ENCODE results near the gene LYPD3. TPM values are rescaled to one million over a fixed set of nuclear protein-coding genes. Genes with fewer than 3 reads are reported as not detected.

LYPD3 gene
- total RNA-seq, 1 donor: not detected

GRCh38 chr19:43488179-43488578, 22.8 kb upstream of the LYPD3 start:
- Histone ChIP-seq H3K79me2 (ENCODE audit: insufficient read depth, low read length) (no peaks in the 10 kb centered on the region), H3K9me3 (ENCODE audit: low read depth, low read length) (no peaks in the 10 kb centered on the region), H3K27me3 (ENCODE audit: insufficient read depth, low read length) (no peaks in the 10 kb centered on the region), H3K27ac (ENCODE audit: low read depth, low read length) (no peak overlapping the region), H3K36me3 (ENCODE audit: insufficient read depth, low read length) (no peaks in the 10 kb centered on the region), H4K20me1 (ENCODE audit: insufficient read depth, low read length) (no peaks in the 10 kb centered on the region), H3K4me2 (ENCODE audit: insufficient read depth, low read length) (no peak overlapping the region), H3K4me1 (ENCODE audit: insufficient read depth, low read length) (no peaks in the 10 kb centered on the region), H2AFZ (ENCODE audit: low read length) (no peak overlapping the region), H3K4me3 (ENCODE audit: insufficient read depth, low read length) (no peak overlapping the region)
- TF ChIP-seq CTCF (IDR thresholded peaks at IDR 0.05; ENCODE audit: extremely low read depth, low read depth, low read length): no peak
- no peak for DNase-seq (ENCODE audit: insufficient read length, low spot score, missing footprints)

- peak; percentile 15 for DNase-seq (ENCODE audit: insufficient read length, low spot score, missing footprints)
- H4K20me1 ChIP-seq (ENCODE audit: insufficient read depth, low read length): no peaks in the 10 kb centered on the region
These were observed 21.0 kb upstream of the LYPD3 start for GRCh38 chr19:43486412-43486811.

GRCh38 chr19:43485951-43486350, 20.5 kb upstream of the LYPD3 start:
- Histone ChIP-seq H3K9me3 (ENCODE audit: low read depth, low read length) (no peaks in the 10 kb centered on the region), H3K4me1 (ENCODE audit: insufficient read depth, low read length) (no peaks in the 10 kb centered on the region), H4K20me1 (ENCODE audit: insufficient read depth, low read length) (no peaks in the 10 kb centered on the region), H3K4me3 (ENCODE audit: insufficient read depth, low read length) (no peak overlapping the region), H3K27ac (ENCODE audit: low read depth, low read length) (no peak overlapping the region), H3K27me3 (ENCODE audit: insufficient read depth, low read length) (no peaks in the 10 kb centered on the region), H3K79me2 (ENCODE audit: insufficient read depth, low read length) (no peaks in the 10 kb centered on the region), H3K4me2 (ENCODE audit: insufficient read depth, low read length) (no peak overlapping the region), H2AFZ (ENCODE audit: low read length) (no peak overlapping the region), H3K36me3 (ENCODE audit: insufficient read depth, low read length) (no peaks in the 10 kb centered on the region)
- peak; percentile 65 for DNase-seq (ENCODE audit: insufficient read length, low spot score, missing footprints)
- no peak for TF ChIP-seq CTCF (IDR thresholded peaks at IDR 0.05; ENCODE audit: extremely low read depth, low read depth, low read length)

More at GRCh38 chr19:43486412-43486811, 21.0 kb upstream of the LYPD3 start:
- H3K9me3 ChIP-seq (ENCODE audit: low read depth, low read length): no peaks in the 10 kb centered on the region
- no peak overlapping the region for H2AFZ ChIP-seq (ENCODE audit: low read length)
- no peak overlapping the region for H3K4me2 ChIP-seq (ENCODE audit: insufficient read depth, low read length)
- no peak overlapping the region for H3K4me3 ChIP-seq (ENCODE audit: insufficient read depth, low read length)
- no peaks in the 10 kb centered on the region for H3K4me1 ChIP-seq (ENCODE audit: insufficient read depth, low read length)
- TF ChIP-seq CTCF (IDR thresholded peaks at IDR 0.05; ENCODE audit: extremely low read depth, low read depth, low read length): no peak
- no peak overlapping the region for H3K27ac ChIP-seq (ENCODE audit: low read depth, low read length)
- no peaks in the 10 kb centered on the region for H3K79me2 ChIP-seq (ENCODE audit: insufficient read depth, low read length)
- no peaks in the 10 kb centered on the region for H3K36me3 ChIP-seq (ENCODE audit: insufficient read depth, low read length)
- no peaks in the 10 kb centered on the region for H3K27me3 ChIP-seq (ENCODE audit: insufficient read depth, low read length)

- no peaks in the 10 kb centered on the region for H3K9me3 ChIP-seq (ENCODE audit: low read depth, low read length)
- no peak overlapping the region for H3K27ac ChIP-seq (ENCODE audit: low read depth, low read length)
- H3K4me3 ChIP-seq (ENCODE audit: insufficient read depth, low read length): no peak overlapping the region
- no peaks in the 10 kb centered on the region for H3K4me1 ChIP-seq (ENCODE audit: insufficient read depth, low read length)
- H2AFZ ChIP-seq (ENCODE audit: low read length): no peak overlapping the region
- H3K27me3 ChIP-seq (ENCODE audit: insufficient read depth, low read length): no peaks in the 10 kb centered on the region
- DNase-seq (ENCODE audit: insufficient read length, low spot score, missing footprints): no peak
- no peaks in the 10 kb centered on the region for H4K20me1 ChIP-seq (ENCODE audit: insufficient read depth, low read length)
- TF ChIP-seq CTCF (IDR thresholded peaks at IDR 0.05; ENCODE audit: extremely low read depth, low read depth, low read length): no peak
- H3K4me2 ChIP-seq (ENCODE audit: insufficient read depth, low read length): no peak overlapping the region
- no peaks in the 10 kb centered on the region for H3K36me3 ChIP-seq (ENCODE audit: insufficient read depth, low read length)
- H3K79me2 ChIP-seq (ENCODE audit: insufficient read depth, low read length): no peaks in the 10 kb centered on the region
These were observed 17.9 kb upstream of the LYPD3 start for GRCh38 chr19:43483281-43483680.
